A549 treated with CpdA at 1 μM for 4 hours (cell line): Measurements from ENCODE around the gene ZKSCAN3. TPM values are rescaled to one million over a fixed set of nuclear protein-coding genes. Genes with fewer than 3 reads are reported as not detected.

Experiments used
- total RNA-seq: library from RNA; stranded (reverse); fragments of 200-300 nt; extraction: Qiagen RNA extraction; gene quantifications from 5 replicates; pipeline ENCODE4 v1.2.3, GENCODE V29; 2022; ENCODE audit warnings: low read depth

Gene ZKSCAN3
- 1.7 to 2.1 TPM (median 2.0 TPM) in 5 replicates for total RNA-seq

DNA sequence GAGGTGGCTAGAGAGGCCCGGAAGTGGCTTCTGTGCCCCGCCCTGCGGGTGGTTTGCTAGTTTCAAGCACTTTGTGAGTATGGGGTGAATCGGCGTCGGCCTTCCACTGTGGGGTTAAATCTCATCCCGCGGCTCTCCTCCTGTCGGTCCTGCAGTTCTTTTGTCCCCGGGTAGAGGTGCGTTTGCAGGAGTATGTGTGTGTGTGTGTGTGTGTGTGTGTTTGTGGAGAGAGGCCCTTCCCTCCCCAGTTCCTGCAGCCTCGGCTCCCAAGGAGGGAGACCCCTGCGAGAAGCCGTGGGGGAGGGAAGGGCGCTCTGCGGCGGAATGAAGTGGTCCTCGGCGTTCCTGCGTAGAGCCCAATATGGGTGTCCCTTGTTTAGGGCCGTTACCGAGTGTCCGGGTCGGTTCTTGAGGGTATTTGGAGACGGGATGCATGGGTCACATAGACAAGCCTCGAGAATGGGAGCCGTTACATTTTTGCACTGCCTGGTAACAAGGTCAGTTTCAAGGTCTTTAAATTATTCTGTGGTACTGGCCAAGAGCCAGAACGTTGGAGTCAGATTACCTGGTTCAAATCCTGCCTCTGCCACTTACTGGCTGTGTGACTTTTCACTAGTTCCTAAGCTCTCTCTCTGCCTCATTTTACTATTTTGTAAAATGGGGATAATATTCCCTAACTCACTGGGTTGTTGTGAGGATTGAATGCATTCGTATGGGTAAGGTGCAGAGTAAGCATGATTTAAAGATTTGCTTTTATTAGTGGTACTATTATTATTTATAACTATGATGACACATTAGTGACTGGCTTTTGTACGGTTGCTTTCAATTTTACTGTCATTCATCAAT lies at the start of gene ZKSCAN3:
Gene ZKSCAN3 (plus strand): TSS at position 56 of the 846 bp plus-strand sequence. CDS start 9,640 bp downstream, outside the sequence.

DNA sequence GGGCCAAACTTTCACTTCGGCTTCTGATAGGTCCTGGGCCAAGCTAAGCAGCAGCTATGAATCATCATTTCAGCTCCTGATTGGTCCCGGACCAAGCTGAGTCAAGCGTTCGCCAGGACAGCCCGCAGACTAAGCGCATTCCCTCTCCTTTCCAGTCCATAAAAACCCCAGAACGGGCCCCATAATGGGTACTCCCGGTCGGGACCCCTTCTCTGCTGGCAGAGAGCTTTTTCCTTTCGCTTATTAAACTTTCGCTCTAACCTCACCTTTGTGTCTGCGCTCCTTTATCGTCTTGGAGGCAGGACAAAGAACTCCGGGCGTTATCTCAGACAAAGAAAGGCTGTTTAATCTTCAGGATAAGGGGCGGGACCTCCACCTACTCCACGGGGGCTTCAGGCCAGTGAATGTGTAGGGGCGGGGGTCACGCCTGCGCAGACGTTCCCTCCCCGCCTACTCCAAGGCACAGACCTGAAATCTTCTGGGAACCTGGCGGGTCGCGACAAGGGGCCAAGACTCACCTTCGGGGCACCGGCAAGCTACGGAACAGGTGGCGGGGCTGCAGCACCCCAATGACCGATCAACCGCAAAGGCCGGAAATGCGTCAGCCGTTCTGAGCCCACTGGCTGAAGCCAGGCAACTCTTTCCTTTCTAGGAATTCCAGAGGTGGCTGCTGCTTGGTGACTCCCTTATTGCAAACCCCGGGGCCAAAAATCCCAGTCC lies 14.0 kb upstream of the ZKSCAN3 start, which contains the start of gene ZSCAN31:
Gene ZSCAN31 (minus strand): TSS at position 585 of the 720 bp plus-strand sequence. CDS start 6,465 bp downstream, outside the sequence.

DNA sequence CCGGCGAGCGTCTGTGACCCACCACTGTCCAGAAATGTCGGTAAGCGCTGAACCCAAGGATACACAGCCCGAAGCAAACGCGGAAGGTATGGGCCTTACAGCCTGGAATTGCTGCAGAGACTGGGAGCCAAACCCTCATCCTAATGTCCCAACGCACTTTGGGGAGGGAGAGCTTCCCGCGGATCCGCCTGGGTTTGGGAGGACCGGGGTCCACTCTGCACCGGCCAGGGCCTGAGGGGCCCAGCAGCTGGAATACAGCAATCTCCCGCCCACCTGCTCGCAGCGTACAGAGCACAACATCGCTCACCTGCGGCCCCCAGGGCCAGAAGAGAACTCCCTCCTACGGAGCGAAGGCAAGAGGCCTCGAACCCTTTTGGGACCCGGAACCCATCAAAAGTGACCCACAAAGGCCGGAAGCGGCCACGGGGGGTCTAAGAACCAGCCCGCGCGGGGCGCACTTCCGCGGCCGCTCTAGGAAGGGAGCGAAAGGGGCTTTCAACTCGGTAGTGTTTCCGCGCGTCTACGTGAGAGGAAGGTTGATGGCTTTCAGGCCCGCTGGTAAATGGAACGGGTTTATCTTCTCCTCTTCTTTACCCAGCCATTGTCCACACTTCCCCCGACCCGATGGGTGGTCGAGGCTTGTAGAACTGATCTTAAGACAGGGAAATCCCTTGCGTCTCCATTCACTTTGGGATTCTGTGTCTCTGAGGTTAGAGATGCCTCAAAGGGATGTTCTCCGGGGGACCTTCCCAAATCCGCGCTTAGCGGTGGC lies 49.8 kb downstream of the ZKSCAN3 start, which contains the start of gene ZSCAN12:
Gene ZSCAN12 (minus strand): TSS at position 398 of the 772 bp plus-strand sequence. CDS start 1,342 bp downstream, outside the sequence.

Other genes starting within 250 kb of the ZKSCAN3 start
- 3.9 to 4.5 TPM (median 4.0 TPM) in 5 replicates for gene ZSCAN16, start 225.3 kb upstream of the ZKSCAN3 start, total RNA-seq
- gene ZKSCAN8, start 208.1 kb upstream of the ZKSCAN3 start, total RNA-seq = 4.0 to 6.0 TPM (median 5.4 TPM) in 5 replicates
- gene ZSCAN9, start 124.7 kb upstream of the ZKSCAN3 start, total RNA-seq = 6.1 to 7.8 TPM (median 7.3 TPM) in 5 replicates
- gene ZKSCAN4, start 97.7 kb upstream of the ZKSCAN3 start, total RNA-seq = 2.3 to 3.1 TPM (median 2.6 TPM) in 5 replicates
- not detected in 5 replicates for gene NKAPL, start 90.7 kb upstream of the ZKSCAN3 start, total RNA-seq
- 5.4 to 9.8 TPM (median 6.2 TPM) in 5 replicates for gene ZSCAN26, start 82.8 kb upstream of the ZKSCAN3 start, total RNA-seq
- gene PGBD1, start 68.4 kb upstream of the ZKSCAN3 start, total RNA-seq = 4.4 to 6.0 TPM (median 4.7 TPM) in 5 replicates
- gene ZSCAN31, start 13.8 kb upstream of the ZKSCAN3 start, total RNA-seq = 2.0 to 3.8 TPM (median 2.7 TPM) in 5 replicates
- gene ZSCAN12, start 49.8 kb downstream of the ZKSCAN3 start, total RNA-seq = 1.1 to 2.5 TPM (median 1.5 TPM) in 5 replicates
- gene ZSCAN23, start 93.5 kb downstream of the ZKSCAN3 start, total RNA-seq = not detected in 5 replicates
- not detected in 5 replicates for gene GPX6, start 165.8 kb downstream of the ZKSCAN3 start, total RNA-seq
- gene GPX5, start 175.9 kb downstream of the ZKSCAN3 start, total RNA-seq = not detected in 5 replicates